RCC 7860 (cell line): ENCODE results near the gene STK35.

Source experiments
- DNase-seq: peaks from one replicate; pipeline ENCODE4 v3.0.0-alpha.2; 2015; ENCODE audit warnings: low spot score
- FAIRE-seq: peaks from 2 replicates; lab custom pipeline; 2012; peaks lifted over from hg19 to GRCh38; lab: Jason Lieb, UNC

Gene STK35

GRCh38 chr20:2101057-2101864, at the start of gene STK35:
Gene STK35 (plus strand): TSS chr20:2101827. CDS start chr20:2101882, 55 bp downstream.
- DNase-seq: peak; percentile 53
- no peak for FAIRE-seq

DNA sequence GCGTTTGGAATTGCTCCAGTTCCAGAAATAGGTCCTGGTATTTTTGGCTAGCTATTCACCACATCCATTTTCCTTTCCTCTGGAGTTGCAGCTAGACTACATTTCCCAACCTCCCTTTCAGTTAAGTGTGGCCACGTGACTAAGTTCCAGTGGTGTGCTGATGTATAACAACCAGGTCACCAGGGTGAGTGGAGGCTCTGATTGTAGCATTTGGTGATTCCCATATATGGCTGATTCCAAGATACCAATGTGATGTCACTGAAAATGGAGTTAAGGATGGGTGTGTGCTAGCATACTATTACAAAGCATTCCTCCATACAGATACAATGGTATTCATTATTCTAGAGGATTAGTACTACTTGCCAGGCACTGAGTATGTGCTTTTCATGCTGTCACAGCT, 49.7 kb upstream of the STK35 start:
- DNase-seq (no peak), FAIRE-seq (no peak)

DNA sequence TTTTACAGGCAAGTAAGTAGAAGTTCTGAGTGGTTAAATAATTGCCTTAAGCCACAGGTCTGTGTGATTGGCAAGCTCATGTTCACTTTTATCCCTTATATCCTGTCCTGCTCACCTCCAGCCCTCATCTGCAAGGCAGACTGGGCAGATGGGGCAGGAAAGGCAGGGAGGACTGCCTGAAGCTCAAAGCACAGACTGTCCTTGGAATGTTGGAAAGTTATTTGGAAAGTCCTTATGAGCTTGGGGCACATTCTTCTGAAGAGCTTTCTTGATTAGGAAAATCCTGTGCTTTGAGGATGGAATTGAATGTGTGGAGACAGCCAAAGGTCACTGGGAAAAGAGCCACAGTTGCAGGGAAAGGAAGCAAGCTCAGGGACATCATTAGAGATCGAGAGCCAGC, 48.9 kb upstream of the STK35 start:
- no peak for DNase-seq
- FAIRE-seq: no peak

- FAIRE-seq (no peak), DNase-seq (no peak)
These were observed 48.0 kb upstream of the STK35 start for GRCh38 chr20:2053615-2054014.

DNA sequence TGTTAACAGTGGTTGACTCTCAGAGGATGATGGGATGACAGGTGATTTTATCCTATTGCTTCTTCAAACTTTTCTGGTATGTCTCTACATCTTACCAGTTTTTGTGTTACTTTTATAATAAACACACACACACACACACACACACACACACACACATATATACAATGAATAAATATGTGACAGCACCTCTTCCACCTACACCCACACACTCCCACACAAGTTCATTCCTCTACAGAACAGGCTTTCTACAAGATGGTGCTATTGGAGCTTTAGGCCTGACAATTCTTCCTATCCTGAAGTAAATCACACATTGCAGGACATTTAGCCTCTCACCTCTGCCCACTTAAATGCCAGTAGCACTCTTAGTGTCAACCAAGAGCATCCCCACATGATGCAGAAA, 46.7 kb upstream of the STK35 start:
- DNase-seq (no peak), FAIRE-seq (no peak)

- no peak for FAIRE-seq
- DNase-seq: no peak
These were observed 42.2 kb upstream of the STK35 start for GRCh38 chr20:2059411-2059810.

GRCh38 chr20:2065099-2065498, 36.5 kb upstream of the STK35 start:
- DNase-seq: no peak
- no peak for FAIRE-seq

- DNase-seq: no peak
- FAIRE-seq: no peak
These were observed 35.0 kb upstream of the STK35 start for GRCh38 chr20:2066461-2067122.

DNA sequence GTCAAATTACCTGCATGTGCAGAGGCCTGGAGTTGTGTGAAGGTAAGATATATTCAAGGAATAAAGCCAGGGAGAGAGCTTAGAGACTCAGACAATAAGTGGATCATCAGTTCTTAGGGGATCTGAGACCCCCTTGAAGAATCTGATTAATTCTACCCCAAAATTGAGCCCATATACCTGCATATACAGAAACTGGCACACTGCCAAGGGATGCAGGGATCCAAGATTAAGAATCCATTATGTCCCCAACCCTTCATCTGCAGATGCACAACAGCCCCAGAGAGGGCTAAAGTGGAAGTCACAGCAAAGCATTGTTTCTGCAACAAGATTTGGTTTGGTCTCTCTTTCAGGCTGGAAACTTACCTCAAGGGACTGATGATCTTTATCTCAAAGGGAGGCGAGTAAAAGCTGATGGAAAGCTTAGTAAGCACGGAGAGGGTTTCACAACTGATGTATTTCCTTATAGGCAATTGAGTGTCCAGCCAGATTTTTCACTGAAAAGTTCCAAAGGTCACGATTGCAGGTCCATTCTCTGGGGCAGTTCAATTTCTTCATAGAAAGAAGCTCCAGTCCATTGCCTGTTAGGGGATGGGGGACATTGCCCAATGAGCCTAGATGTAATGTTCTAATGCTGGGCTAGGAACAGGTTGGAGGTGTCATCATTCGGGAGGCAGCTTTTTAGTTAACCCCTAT, 20.9 kb upstream of the STK35 start:
- FAIRE-seq: no peak
- DNase-seq: no peak

- FAIRE-seq: no peak
These were observed 16.9 kb upstream of the STK35 start for GRCh38 chr20:2084703-2085102.

GRCh38 chr20:2086177-2086979, 15.2 kb upstream of the STK35 start:
- DNase-seq (no peak), FAIRE-seq (no peak)

More at GRCh38 chr20:2084703-2085102, 16.9 kb upstream of the STK35 start:
- DNase-seq: no peak

GRCh38 chr20:2086980-2087377, 14.6 kb upstream of the STK35 start:
- FAIRE-seq: no peak
- DNase-seq: no peak

GRCh38 chr20:2088891-2089290, 12.7 kb upstream of the STK35 start:
- no peak for DNase-seq
- no peak for FAIRE-seq

GRCh38 chr20:2089447-2089846, 12.2 kb upstream of the STK35 start:
- no peak for DNase-seq
- no peak for FAIRE-seq

DNA sequence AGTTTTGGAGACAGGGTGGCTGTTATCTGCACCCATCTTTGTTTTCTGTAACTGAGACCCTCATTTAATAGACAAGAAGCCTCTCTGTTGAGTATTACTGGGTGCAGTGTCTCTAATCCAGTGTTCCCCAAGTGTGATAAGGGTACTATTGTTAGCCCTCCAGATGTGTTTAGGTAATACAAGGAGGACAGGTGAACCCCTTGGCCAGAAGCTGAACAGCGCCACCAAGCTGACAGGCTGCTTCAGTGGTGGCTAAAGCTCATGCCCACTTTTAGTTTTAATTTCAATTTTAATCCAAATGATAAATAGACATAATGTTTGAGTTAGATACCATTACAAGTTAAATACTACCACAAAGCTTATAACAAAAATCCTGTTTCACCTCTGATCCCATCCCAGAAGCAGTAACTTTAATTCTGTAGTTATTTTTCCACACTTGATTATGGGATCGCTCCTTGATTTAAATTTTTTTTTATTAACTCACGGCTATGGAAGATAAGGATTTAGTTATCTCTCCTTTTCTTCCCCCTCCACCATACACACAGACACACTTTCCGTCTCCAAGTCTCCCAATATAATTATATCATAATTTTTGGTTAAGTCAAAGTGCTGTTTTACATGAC, 8.4 kb upstream of the STK35 start:
- FAIRE-seq (no peak), DNase-seq (no peak)

GRCh38 chr20:2093883-2094282, 7.7 kb upstream of the STK35 start:
- no peak for FAIRE-seq

GRCh38 chr20:2101865-2102584, 398 bp downstream of the STK35 start:
- FAIRE-seq (no peak), DNase-seq (peak; percentile 65)

More at GRCh38 chr20:2093883-2094282, 7.7 kb upstream of the STK35 start:
- no peak for DNase-seq

DNA sequence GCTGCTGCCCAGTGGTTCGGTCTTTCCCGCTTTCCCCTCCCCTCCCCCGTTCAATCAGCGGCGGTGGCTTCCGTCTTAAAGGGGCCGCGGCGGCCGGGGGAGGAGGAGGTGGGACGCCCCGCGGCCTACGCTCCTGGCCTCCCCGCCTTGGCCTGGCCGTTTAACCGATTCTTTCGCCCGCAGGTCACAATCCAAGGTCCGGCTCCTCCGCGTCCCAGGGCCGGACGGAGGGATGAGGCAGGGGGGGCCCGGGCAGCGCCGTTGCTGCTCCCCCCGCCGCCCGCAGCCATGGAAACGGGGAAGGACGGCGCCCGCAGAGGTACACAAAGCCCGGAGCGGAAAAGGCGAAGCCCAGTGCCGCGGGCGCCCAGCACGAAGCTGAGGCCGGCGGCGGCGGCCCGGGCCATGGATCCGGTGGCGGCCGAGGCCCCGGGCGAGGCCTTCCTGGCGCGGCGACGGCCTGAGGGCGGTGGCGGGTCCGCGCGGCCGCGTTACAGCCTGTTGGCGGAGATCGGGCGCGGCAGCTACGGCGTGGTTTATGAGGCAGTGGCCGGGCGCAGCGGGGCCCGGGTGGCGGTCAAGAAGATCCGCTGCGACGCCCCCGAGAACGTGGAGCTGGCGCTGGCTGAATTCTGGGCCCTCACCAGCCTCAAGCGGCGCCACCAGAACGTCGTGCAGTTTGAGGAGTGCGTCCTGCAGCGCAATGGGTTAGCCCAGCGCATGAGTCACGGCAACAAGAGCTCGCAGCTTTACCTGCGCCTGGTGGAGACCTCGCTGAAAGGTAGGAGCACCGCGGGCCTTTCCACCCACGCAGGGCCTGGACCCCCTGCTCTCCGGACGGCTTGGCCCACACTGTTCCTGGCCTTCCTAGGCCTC, 1.2 kb downstream of the STK35 start:
- FAIRE-seq (no peak), DNase-seq (peak; percentile 62)
